HEK293T (cell line): ENCODE data around the gene MTCH2.

ENCODE experiments used
- CTCF ChIA-PET: fragments of 350-600 bp; formaldehyde crosslinking; extraction: SDS; loops from one replicate; lab custom pipeline; 2021; ENCODE audit warnings: antibody characterized with exemption, inconsistent platforms; lab: Yijun Ruan, JAX
- POLR2A ChIA-PET: fragments of 350-600 bp; formaldehyde crosslinking; extraction: SDS; loops from one replicate; lab custom pipeline; 2020; ENCODE audit warnings: antibody characterized with exemption, inconsistent platforms; lab: Yijun Ruan, JAX
- DNase-seq: peaks from one replicate; pipeline ENCODE4 v3.0.0; 2012; ENCODE audit warnings: mixed read lengths; ENCODE audit errors: extremely low spot score
- ARNT ChIP-seq: fragments of 450-650 bp; IDR thresholded peaks from 2 replicates; pipeline ENCODE4 v1.6.1; 2017; ENCODE audit warnings: mild to moderate bottlenecking
- BHLHE40 ChIP-seq: fragments of 450-650 bp; IDR thresholded peaks from 2 replicates; pipeline ENCODE4 v1.6.1; 2016; ENCODE audit warnings: mild to moderate bottlenecking, moderate library complexity, borderline replicate concordance
- CTBP1 ChIP-seq: fragments of 450-650 bp; IDR thresholded peaks from 2 replicates; pipeline ENCODE4 v1.6.1; 2016; ENCODE audit warnings: borderline replicate concordance
- ELF4 ChIP-seq: fragments of 450-650 bp; IDR thresholded peaks from 2 replicates; pipeline ENCODE4 v1.6.1; 2017; ENCODE audit warnings: antibody characterized with exemption
- FOXA1 ChIP-seq: fragments of 450-650 bp; IDR thresholded peaks from 2 replicates; pipeline ENCODE4 v1.6.1; 2016; ENCODE audit warnings: mild to moderate bottlenecking
- FOXK2 ChIP-seq: fragments of 450-650 bp; IDR thresholded peaks from 2 replicates; pipeline ENCODE4 v1.6.1; 2016; ENCODE audit warnings: mild to moderate bottlenecking
- FOXM1 ChIP-seq: fragments of 450-650 bp; IDR thresholded peaks from 2 replicates; pipeline ENCODE4 v1.6.1; 2017; ENCODE audit warnings: mild to moderate bottlenecking, borderline replicate concordance
- HDGF ChIP-seq: fragments of 450-650 bp; IDR thresholded peaks from 2 replicates; pipeline ENCODE4 v1.6.1; 2017; ENCODE audit warnings: antibody characterized with exemption, borderline replicate concordance
- L3MBTL2 ChIP-seq: fragments of 450-650 bp; conservative IDR thresholded peaks from 2 replicates; pipeline ENCODE4 v1.6.1; 2016; ENCODE audit warnings: mild to moderate bottlenecking
- LEF1 ChIP-seq: fragments of 450-650 bp; IDR thresholded peaks from 2 replicates; pipeline ENCODE4 v1.6.1; 2017; ENCODE audit warnings: mild to moderate bottlenecking, borderline replicate concordance
- NFRKB ChIP-seq: fragments of 450-650 bp; IDR thresholded peaks from 2 replicates; pipeline ENCODE4 v1.6.1; 2016; ENCODE audit warnings: mild to moderate bottlenecking, moderate library complexity
- PKNOX1 ChIP-seq: fragments of 450-650 bp; IDR thresholded peaks from 2 replicates; pipeline ENCODE4 v1.6.1; 2016
- SP1 ChIP-seq: fragments of 450-650 bp; IDR thresholded peaks from 2 replicates; pipeline ENCODE4 v1.6.1; 2017
- SUZ12 ChIP-seq: fragments of 450-650 bp; IDR thresholded peaks from 2 replicates; pipeline ENCODE4 v1.6.1; 2016; ENCODE audit warnings: mild to moderate bottlenecking
- TARDBP ChIP-seq: fragments of 450-650 bp; IDR thresholded peaks from 2 replicates; pipeline ENCODE4 v1.6.1; 2016
- ZNF384 ChIP-seq: fragments of 450-650 bp; IDR thresholded peaks from 2 replicates; pipeline ENCODE4 v1.6.1; 2016

MTCH2 gene

GRCh38 chr11:47578524-47579494, 63.5 kb downstream of the MTCH2 start, which contains the start of the genes KBTBD4 and NDUFS3:
Gene KBTBD4 (minus strand): TSS chr11:47578970. CDS start chr11:47578951, 19 bp downstream.
Gene NDUFS3 (plus strand): TSS chr11:47579074. CDS start chr11:47579092, 18 bp downstream.
- peak; percentile 87 for DNase-seq
- TF ChIP-seq ELF4 (peak; percentile 90), L3MBTL2 (peak; percentile 48; the same call in 1 of the 2 replicates), HDGF (no peak), NFRKB (peak; percentile 99), PKNOX1 (peak; percentile 94), CTBP1 (peak; percentile 99), TARDBP (peak; percentile 32; the same call in 1 of the 2 replicates), ZNF384 (no peak), LEF1 (peak; percentile 84), SP1 (no peak), ARNT (peak; percentile 71)
- ChIA-PET CTCF (no interaction called here), POLR2A (interaction anchor here (1.2 to 3.6 kb wide), 4 partner anchors 10 to 82 kb away, joined by 3 to 20 read pairs (median 4); partner anchors contain the start of gene PTPMT1)

- TF ChIP-seq LEF1: no peak
- TF ChIP-seq HDGF: no peak
- no peak for TF ChIP-seq FOXK2
- TF ChIP-seq NFRKB: no peak
- TF ChIP-seq FOXM1: no peak
- no peak for TF ChIP-seq BHLHE40
- ChIA-PET CTCF (interaction anchor here (0.6 kb wide), 1 partner anchor 342 kb away, joined by 5 read pairs; no protein-coding TSS in a partner anchor), POLR2A (interaction anchor here (1.4 to 3.6 kb wide), 3 partner anchors 12 to 81 kb away, joined by 3 to 20 read pairs (median 3); partner anchors contain the start of gene PTPMT1)
- DNase-seq: no peak
Measured at GRCh38 chr11:47577460-47578041, 64.8 kb downstream of the MTCH2 start.

GRCh38 chr11:47573321-47573720, 69.0 kb downstream of the MTCH2 start:
- CTCF ChIA-PET: no interaction called here
- DNase-seq: no peak
- no peak for TF ChIP-seq ARNT
- no peak for TF ChIP-seq HDGF
- no peak for TF ChIP-seq L3MBTL2
- TF ChIP-seq CTBP1: no peak
- no peak for TF ChIP-seq FOXK2
- TF ChIP-seq SP1: no peak
- TF ChIP-seq ZNF384: no peak
- TF ChIP-seq LEF1: no peak
- no peak for TF ChIP-seq BHLHE40
- no peak for TF ChIP-seq FOXM1
- TF ChIP-seq NFRKB: no peak
- TF ChIP-seq ELF4: no peak
- TF ChIP-seq SUZ12: no peak
- POLR2A ChIA-PET: interaction anchor here (1.2 kb wide), 1 partner anchor 8 kb away, joined by 8 read pairs; the partner anchor contains the start of gene PTPMT1

GRCh38 chr11:47572715-47573255, 69.6 kb downstream of the MTCH2 start:
- TF ChIP-seq HDGF (no peak), PKNOX1 (no peak), BHLHE40 (no peak), FOXK2 (no peak), L3MBTL2 (no peak), LEF1 (no peak), SP1 (no peak)
- ChIA-PET CTCF (no interaction called here), POLR2A (no interaction called here)
- no peak for DNase-seq

GRCh38 chr11:47571895-47572294, 70.5 kb downstream of the MTCH2 start:
- POLR2A ChIA-PET: no interaction called here
- CTCF ChIA-PET: no interaction called here
- TF ChIP-seq ARNT (no peak), LEF1 (no peak)
- DNase-seq: no peak

- no peak for TF ChIP-seq SP1
- TF ChIP-seq PKNOX1: no peak
- no peak for TF ChIP-seq NFRKB
- TF ChIP-seq FOXA1: no peak
- TF ChIP-seq LEF1: no peak
- TF ChIP-seq BHLHE40: no peak
- ChIA-PET POLR2A (no interaction called here), CTCF (no interaction called here)
- no peak for DNase-seq
Measured at GRCh38 chr11:47571357-47571729, 71.0 kb downstream of the MTCH2 start.
